Stimulated activated CD8-positive, alpha-beta memory T cell treated with anti-CD3 and anti-CD28 coated beads, Interleukin-15, amount 100 ng/mL, for 4 hours (primary cell): Measurements from ENCODE around the gene FAT1.

ENCODE experiments used
- DNase-seq, 2 donors: peaks; one replicate each; pipeline ENCODE4 v3.0.0-alpha.2; 2020; ENCODE audit warnings: low read depth in 2 of 2

The FAT1 gene

DNA sequence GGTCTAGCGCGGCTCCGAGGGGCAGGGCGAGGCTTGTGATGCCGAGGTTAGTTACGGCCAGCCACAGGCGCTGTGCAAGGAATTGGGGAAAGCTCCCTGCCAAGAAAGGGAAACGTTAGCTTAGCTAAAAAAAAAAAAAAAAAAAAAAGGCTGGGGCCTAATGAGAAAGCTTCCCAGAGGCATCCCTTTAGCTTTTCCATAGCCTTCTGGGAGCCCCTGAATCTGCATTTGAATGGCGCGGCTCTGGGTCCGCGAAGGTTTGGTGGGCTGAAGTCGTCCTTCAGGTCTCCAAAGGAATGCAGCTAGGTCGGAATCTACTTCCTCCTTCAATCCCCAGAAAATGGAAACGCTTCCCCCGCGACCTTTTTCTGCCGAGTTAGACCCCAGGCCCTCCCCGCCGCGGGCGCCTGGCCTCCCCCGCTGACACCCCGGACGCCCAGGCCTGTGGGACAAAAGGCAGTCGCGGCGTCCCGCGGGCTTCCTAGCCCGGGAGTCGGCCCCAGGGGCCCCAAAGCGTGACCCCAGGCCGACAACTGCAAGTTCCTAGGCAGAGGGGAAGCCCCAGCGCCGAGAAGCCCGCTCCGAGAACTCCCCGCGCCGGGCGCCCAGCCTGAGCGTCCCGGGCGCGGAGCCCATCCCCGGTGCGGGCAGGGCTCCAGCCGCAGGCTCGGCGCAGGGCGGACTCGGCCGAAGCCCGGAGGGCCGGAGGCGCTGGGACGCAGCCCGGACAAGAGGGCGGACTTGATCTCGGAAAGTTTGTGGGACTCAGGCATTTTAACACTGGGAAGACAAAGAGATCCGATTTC, 605 bp upstream of the FAT1 start:
- DNase-seq = no peak

DNA sequence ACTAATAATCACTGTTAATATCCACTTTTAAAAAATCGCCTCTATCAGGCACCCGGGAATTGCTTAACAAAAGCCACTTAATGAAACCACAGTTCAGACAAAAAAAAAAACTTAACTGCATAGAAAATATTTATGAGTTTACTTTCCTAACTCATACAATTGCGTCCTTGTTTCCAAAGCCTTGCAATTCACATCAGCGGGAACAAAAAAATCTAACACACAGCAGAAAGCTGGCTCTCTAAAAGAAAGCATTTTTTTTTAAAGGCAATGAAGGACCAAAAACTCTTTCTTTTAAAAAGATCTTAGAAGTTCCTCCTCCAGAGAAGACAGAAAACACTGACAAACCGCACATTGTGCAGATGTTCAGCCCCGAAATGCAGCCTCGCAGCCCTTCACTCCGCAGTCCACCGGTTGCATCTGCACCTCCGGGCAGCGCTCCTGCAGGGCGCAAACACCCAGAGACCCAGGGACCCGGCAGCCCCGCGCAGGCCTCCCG, 812 bp downstream of the FAT1 start:
- no peak for DNase-seq

- no peak for DNase-seq
Measured at GRCh38 chr4:186719925-186720694, 3.5 kb downstream of the FAT1 start.

DNA sequence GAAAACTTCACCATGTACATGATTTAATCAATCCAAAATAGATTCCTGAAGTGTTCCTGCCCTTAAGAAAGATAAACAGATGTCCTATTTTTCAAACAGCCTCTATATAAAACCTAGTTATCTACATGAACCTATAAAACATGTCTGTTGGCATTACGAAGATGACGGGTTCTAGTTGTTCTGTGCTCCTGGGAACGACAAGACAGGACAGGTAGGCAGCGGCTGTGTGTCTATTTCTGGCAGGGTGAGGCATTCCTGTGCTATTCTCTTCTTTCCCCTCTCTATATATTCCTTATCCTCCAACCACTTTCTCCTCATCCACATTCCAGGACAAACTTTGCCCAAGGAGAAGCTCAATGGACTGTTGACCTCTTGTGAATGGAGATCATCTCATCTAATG, 6.1 kb downstream of the FAT1 start:
- no peak for DNase-seq

DNA sequence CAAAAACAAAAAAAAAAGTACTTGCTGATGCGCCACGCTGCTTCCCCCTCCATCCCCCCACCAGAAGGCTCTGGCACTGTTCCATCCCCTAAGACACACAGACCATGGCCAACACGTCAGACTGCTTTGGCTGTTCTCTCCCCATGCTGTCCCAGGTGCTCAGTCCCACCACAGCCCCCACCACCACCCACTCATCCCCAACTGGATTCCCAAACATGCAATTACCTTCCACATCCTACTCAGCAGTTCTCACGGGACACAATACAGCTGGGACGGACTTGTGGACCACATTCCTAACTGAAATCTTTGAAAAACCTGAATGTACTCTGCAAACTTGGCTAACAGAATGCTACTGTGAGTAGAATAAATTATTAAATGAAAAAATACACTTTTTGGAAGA, 8.6 kb downstream of the FAT1 start:
- DNase-seq = no peak

GRCh38 chr4:186714006-186714675, 9.5 kb downstream of the FAT1 start:
- no peak for DNase-seq

DNA sequence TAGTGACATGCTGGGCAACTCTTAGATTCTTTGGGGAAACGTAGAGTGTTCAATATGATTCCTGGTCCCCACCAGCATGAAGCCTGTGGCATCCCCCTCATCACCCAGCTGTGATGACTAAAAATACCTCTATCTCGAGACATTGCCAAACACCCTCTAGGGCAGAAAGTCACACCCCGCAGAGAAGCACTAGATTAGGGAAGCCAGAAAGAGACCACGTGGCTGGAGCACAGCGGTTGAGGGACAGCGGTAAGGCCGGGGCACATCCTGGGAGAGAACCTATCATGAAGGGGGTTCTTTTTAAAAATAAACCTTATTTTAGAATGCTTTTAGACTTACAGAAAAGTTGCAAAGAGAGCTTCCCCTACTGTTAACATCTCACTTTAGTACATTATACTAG, 11.0 kb downstream of the FAT1 start:
- DNase-seq = no peak

DNA sequence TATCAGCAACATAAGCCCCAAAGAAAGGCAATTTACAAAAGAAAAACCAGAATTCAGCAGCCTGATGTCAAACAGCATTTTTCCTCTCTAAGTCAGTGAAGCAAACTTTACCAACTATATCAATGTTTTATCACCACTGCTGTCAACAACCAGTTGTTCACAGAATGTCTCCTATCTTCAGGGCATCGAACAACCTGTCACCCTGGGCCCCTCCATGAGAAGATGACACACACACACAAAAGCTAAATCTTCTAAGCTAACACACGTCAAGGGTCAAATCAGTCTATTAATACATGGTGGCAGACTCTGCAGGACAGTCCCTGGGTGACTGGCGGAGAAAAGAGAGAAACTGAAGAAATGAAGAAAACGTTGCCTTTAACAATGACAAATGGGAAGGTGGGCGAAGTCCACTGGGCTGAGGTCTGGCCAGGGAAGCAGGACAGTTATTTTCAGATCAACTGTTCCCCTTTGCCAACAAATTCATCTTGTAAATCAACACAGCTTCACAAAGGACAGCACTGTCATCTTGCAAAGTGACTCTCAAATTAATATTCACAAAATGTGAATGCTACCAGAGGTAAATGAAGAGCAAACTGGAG, 13.0 kb downstream of the FAT1 start:
- no peak for DNase-seq

GRCh38 chr4:186709517-186709916, 14.1 kb downstream of the FAT1 start:
- no peak for DNase-seq

- no peak for DNase-seq
Measured at GRCh38 chr4:186708554-186708953, 15.1 kb downstream of the FAT1 start.

DNA sequence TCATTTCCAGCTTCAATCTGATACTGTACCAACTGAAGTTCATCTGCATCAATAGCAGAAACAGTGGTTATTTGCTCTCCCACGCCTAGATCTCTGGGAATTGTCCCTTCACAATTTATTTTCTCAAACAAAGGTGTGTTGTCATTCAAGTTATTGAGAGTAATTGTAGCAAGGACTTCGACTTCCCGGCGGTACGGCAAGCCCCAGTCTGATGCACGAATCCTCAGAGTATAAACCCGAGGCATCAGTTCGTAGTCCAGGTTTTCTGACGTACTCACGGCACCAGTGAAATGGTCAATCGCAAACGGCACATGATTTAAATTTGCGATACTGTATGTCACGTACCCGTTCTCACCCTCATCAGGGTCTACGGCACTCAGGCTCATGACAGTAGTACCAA, 15.7 kb downstream of the FAT1 start:
- DNase-seq = no peak

DNA sequence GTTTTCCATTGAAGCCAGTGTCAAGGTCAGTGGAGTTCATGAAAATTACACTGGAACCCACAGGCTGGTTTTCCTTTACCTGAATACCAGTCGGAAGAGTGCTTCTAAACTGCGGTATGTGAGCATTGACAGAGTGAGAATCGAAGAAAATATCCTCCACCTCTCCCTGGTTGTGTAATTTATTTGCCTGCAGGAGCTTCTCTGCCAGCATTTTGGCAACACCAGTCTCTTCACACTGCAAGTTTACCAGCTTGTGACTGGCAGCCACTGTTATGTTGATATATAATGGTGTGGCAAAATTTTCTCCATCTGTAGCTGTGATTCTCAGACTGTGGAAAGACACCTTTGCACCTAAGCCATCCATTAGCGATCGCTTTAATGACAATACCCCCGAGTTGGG, 16.1 kb downstream of the FAT1 start:
- DNase-seq = no peak

DNA sequence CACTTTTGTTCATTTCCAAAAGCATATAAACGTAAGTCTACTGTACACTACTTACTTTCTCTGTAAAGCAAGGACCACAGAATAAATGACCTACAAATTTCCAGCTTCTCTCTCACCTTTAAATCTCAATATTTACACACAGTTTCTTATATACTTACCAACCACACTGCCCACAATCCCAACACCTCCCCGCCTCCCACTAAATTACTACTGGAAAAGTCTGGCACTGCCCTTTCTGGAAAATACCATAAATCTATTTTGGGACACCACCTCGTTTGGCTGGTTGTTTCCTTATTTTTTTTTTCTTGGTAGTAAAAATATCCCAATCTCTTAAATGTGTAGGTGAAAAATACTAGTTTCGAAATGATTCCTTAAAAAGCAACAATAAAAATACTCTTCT, 19.6 kb downstream of the FAT1 start:
- DNase-seq = no peak

DNA sequence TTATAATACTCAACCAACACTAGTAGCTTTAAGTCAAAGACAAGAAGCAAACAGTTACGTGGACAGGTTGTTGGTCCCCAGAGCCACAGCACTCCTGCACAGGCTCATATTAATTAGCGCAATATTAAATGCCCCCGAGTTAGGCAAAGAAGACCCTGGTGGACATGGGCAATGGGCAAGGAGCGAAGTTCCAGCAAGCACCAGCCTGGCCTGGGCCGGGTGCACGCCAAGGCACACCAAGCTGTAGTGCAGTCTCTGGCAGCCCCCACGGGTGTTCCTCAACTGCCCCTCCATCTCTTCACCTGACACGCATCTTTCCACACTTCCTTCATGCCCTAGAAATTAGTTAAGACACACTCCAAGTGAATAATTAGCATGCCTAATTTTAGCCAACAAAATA, 20.1 kb downstream of the FAT1 start:
- DNase-seq = no peak

DNA sequence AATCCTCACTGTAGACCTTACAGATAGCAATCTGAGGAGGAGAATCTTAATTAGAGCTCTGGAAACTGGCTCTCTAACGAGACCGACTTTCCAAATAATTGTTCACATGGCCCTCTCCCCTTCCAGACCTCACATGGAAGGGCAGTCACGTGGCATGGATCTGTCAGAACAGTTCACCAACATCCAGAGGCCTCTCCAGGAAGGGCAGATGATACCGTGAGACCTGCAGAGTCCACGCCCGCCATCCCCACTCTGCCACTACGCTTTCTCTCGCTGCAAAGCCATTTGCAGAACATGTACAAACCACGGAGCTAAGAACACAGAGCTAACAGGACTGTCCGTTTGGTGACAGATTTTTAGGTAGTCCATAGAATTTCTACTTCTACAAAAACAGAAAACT, 20.7 kb downstream of the FAT1 start:
- DNase-seq = no peak

GRCh38 chr4:186702297-186702696, 21.4 kb downstream of the FAT1 start:
- DNase-seq = no peak

- DNase-seq = no peak
Measured at GRCh38 chr4:186701788-186702187, 21.9 kb downstream of the FAT1 start.

DNA sequence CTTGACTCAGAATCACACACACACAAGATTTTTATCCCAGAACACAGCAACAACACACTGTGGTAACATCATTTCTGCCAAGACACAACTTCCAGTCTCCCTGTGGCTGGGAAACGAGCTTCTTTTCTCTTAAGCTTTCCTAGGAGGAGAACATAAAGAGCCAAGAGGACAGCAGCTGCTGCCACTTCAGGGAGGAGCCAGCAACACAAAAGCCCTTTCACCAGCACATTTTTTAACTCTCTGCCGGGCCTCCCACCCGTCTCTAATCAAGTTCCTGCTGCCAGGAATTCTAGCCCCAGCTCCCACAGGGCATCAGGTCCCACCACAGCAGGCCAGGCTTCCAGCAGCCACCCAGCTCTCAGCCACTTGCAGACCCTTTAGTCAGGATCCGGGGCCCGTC, 22.4 kb downstream of the FAT1 start:
- DNase-seq = no peak

DNA sequence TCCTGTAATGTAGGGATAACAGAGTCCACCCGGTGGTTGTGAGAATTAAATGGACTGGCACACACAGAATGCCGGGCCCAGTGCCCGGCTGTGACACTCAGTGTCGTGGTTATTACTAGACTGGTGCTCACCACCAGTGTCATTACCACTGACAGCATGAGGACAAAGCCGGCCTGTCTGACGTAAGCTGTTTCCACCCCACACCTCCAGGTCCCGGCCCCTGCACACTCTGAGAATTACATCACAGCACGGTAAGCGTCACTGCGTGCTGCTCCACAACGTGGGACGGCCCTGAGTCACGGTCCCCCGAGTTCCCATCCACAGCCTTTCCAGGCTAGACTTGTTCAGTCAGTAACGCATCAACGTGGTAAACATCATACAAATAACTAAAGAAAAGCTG, 22.9 kb downstream of the FAT1 start:
- no peak for DNase-seq

DNA sequence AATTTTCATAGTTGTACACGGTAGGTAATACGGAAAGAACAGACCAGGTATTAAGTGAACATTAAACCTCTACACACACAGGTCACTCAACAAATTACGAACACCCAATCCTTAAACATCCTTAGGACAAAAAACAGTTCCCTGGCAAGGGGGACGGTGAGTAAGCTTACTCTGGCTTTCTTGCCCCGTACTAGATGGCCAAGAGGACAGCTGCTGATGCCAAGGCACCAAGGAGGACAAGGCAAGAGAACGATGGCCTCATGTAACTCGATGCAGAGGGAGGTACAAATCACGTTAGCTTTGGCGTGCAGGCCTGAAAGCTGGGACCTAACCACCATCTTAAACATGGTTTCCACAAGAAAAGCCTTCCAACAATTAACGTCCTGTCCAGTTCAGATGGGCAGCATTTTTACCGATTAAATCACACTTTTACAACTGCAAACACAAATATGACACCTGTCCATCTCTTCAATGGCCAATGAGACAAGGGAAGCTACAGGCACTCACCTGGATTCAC, 23.7 kb downstream of the FAT1 start:
- no peak for DNase-seq

GRCh38 chr4:186699298-186699697, 24.4 kb downstream of the FAT1 start:
- DNase-seq = no peak

- no peak for DNase-seq
Measured at GRCh38 chr4:186698525-186698924, 25.1 kb downstream of the FAT1 start.
